Activated CD4-positive, alpha-beta T cell treated with anti-CD3 and anti-CD28 coated beads, Interleukin-10, Interleukin-2, amounts not matched to agents 100 ng/mL and 50 ng/mL, durations not matched to agents 16 hours and 8 hours (primary cell): ENCODE data around the gene SLIRP.
"Not testable (repeated sequence)": the region's sequence is repeated elsewhere in the genome, so short reads cannot be mapped to it uniquely, and the experiment has no call there.

Source experiments
- DNase-seq: peaks from one replicate; pipeline ENCODE4 v3.0.0-alpha.2; 2020

The SLIRP gene

GRCh38 chr14:77707724-77708408 lies at the start of gene SLIRP, which contains the start of gene ALKBH1:
SLIRP (plus strand) TSS chr14:77708103; CDS start chr14:77708112, 9 bp downstream.
ALKBH1 (minus strand) TSS chr14:77708023; CDS start chr14:77708004, 19 bp downstream.
- peak; percentile 93 for DNase-seq

GRCh38 chr14:77659831-77660230 lies 48.1 kb upstream of the SLIRP start:
- DNase-seq: no peak

- no peak for DNase-seq
Observed at GRCh38 chr14:77660754-77661153, 47.1 kb upstream of the SLIRP start.

- not testable (repeated sequence) for DNase-seq
Observed at GRCh38 chr14:77661562-77661961, 46.3 kb upstream of the SLIRP start.

- no peak for DNase-seq
Observed at GRCh38 chr14:77663293-77663692, 44.6 kb upstream of the SLIRP start.

GRCh38 chr14:77667331-77667730 lies 40.6 kb upstream of the SLIRP start:
- DNase-seq: no peak

- no peak for DNase-seq
Observed at GRCh38 chr14:77673193-77673592, 34.7 kb upstream of the SLIRP start.

GRCh38 chr14:77674931-77675330 lies 33.0 kb upstream of the SLIRP start:
- DNase-seq: no peak

- DNase-seq: no peak
Observed at GRCh38 chr14:77681196-77682157, 26.4 kb upstream of the SLIRP start.

GRCh38 chr14:77682158-77682553 lies 25.7 kb upstream of the SLIRP start:
- no peak for DNase-seq

- no peak for DNase-seq
Observed at GRCh38 chr14:77691259-77691658, 16.6 kb upstream of the SLIRP start.

GRCh38 chr14:77707355-77707723 lies 564 bp upstream of the SLIRP start:
- peak; percentile 21 for DNase-seq

- no peak for DNase-seq
Observed at GRCh38 chr14:77708749-77709148, 846 bp downstream of the SLIRP start.

GRCh38 chr14:77709412-77709811 lies 1.5 kb downstream of the SLIRP start:
- DNase-seq: no peak

- no peak for DNase-seq
Observed at GRCh38 chr14:77710364-77710763, 2.5 kb downstream of the SLIRP start.

- peak; percentile 48 for DNase-seq
Observed at GRCh38 chr14:77714926-77715325, 7.0 kb downstream of the SLIRP start.

- no peak for DNase-seq
Observed at GRCh38 chr14:77717608-77718305, 9.9 kb downstream of the SLIRP start.

GRCh38 chr14:77721437-77721836 lies 13.5 kb downstream of the SLIRP start:
- DNase-seq: no peak

- no peak for DNase-seq
Observed at GRCh38 chr14:77722301-77722700, 14.4 kb downstream of the SLIRP start.

GRCh38 chr14:77730976-77731497 lies 23.1 kb downstream of the SLIRP start:
- no peak for DNase-seq

GRCh38 chr14:77738559-77739250 lies 30.8 kb downstream of the SLIRP start:
- DNase-seq: peak; percentile 82

- no peak for DNase-seq
Observed at GRCh38 chr14:77741438-77741837, 33.5 kb downstream of the SLIRP start.
